HG03060 (cell line): Measurements from ENCODE around the gene JMJD1C.
"Not testable (repeated sequence)": the region's sequence is repeated elsewhere in the genome, so short reads cannot be mapped to it uniquely, and the experiment has no call there.

Source experiments
- ATAC-seq: cut with Tn5 transposase; IDR thresholded peaks from one replicate; pipeline ENCODE4 v1.9.1; 2021; ENCODE audit warnings: low read depth, moderate number of reproducible peaks; ENCODE audit not compliant: unreplicated experiment

The JMJD1C gene

GRCh38 chr10:63413429-63413828 is 52.3 kb downstream of the JMJD1C start:
- no peak for ATAC-seq

- no peak for ATAC-seq
Measured at GRCh38 chr10:63412304-63412703, 53.5 kb downstream of the JMJD1C start.

- ATAC-seq: no peak
Measured at GRCh38 chr10:63410633-63411032, 55.1 kb downstream of the JMJD1C start.

GRCh38 chr10:63409465-63410027 is 56.2 kb downstream of the JMJD1C start:
- no peak for ATAC-seq

- no peak for ATAC-seq
Measured at GRCh38 chr10:63407136-63407662, 58.6 kb downstream of the JMJD1C start.

- ATAC-seq: no peak
Measured at GRCh38 chr10:63396133-63396761, 69.5 kb downstream of the JMJD1C start.

- ATAC-seq: no peak
Measured at GRCh38 chr10:63393050-63393449, 72.7 kb downstream of the JMJD1C start.

GRCh38 chr10:63392224-63392623 is 73.6 kb downstream of the JMJD1C start:
- ATAC-seq: no peak

GRCh38 chr10:63391812-63392211 is 74.0 kb downstream of the JMJD1C start:
- ATAC-seq: no peak

GRCh38 chr10:63390521-63390920 is 75.3 kb downstream of the JMJD1C start:
- no peak for ATAC-seq

- peak; percentile 66 for ATAC-seq
Measured at GRCh38 chr10:63388421-63389031, 77.3 kb downstream of the JMJD1C start.

- no peak for ATAC-seq
Measured at GRCh38 chr10:63385254-63385653, 80.5 kb downstream of the JMJD1C start.

GRCh38 chr10:63384675-63385074 is 81.1 kb downstream of the JMJD1C start:
- no peak for ATAC-seq

- no peak for ATAC-seq
Measured at GRCh38 chr10:63384001-63384400, 81.8 kb downstream of the JMJD1C start.

- ATAC-seq: no peak
Measured at GRCh38 chr10:63383141-63383540, 82.6 kb downstream of the JMJD1C start.

GRCh38 chr10:63382066-63382465 is 83.7 kb downstream of the JMJD1C start:
- ATAC-seq: no peak

- not testable (repeated sequence) for ATAC-seq
Measured at GRCh38 chr10:63377305-63377661, 88.5 kb downstream of the JMJD1C start.

GRCh38 chr10:63376560-63377304 is 89.0 kb downstream of the JMJD1C start:
- ATAC-seq: peak; percentile 91

GRCh38 chr10:63375859-63376258 is 89.9 kb downstream of the JMJD1C start:
- no peak for ATAC-seq

GRCh38 chr10:63375458-63375857 is 90.3 kb downstream of the JMJD1C start:
- ATAC-seq: no peak

GRCh38 chr10:63374991-63375390 is 90.8 kb downstream of the JMJD1C start:
- no peak for ATAC-seq
